OCI-LY1 (cell line): ENCODE measurements around the gene CDIPT.

Experiments
- H2AFZ ChIP-seq: fragments of 200-600 bp; sonication (generic), shearing (Covaris generic); 2 replicates; pipeline ENCODE4 v1.6.0; 2014; ENCODE audit warnings: antibody characterized with exemption, mild to moderate bottlenecking, low read length
- H3F3A ChIP-seq: fragments of 200-600 bp; sonication (generic), shearing (Covaris generic); 2 replicates; pipeline ENCODE4 v1.6.0; 2014; ENCODE audit warnings: mild to moderate bottlenecking, antibody characterized with exemption, low read length, moderate library complexity; ENCODE audit not compliant: insufficient read depth
- H3K27ac ChIP-seq: fragments of 200-600 bp; sonication (generic); 2 replicates; pipeline ENCODE4 v1.5.1; 2014; ENCODE audit warnings: low read length, mixed run types, mild to moderate bottlenecking, low read depth; ENCODE audit not compliant: poor library complexity, severe bottlenecking
- H3K27me3 ChIP-seq: fragments of 200-600 bp; sonication (generic); 2 replicates; pipeline ENCODE4 v1.6.0; 2014; ENCODE audit warnings: antibody characterized with exemption, mild to moderate bottlenecking, low read length, moderate library complexity; ENCODE audit not compliant: insufficient read depth
- H3K36me3 ChIP-seq: fragments of 200-600 bp; sonication (generic); 2 replicates; pipeline ENCODE4 v1.6.1; 2014; ENCODE audit warnings: mild to moderate bottlenecking, antibody characterized with exemption, low read length, moderate library complexity, mixed read lengths; ENCODE audit not compliant: insufficient read depth
- H3K4me1 ChIP-seq: fragments of 200-600 bp; sonication (generic); 2 replicates; pipeline ENCODE4 v1.5.1; 2014; ENCODE audit warnings: mild to moderate bottlenecking, low read length, moderate library complexity; ENCODE audit not compliant: insufficient read depth, severe bottlenecking
- H3K4me2 ChIP-seq: fragments of 200-600 bp; sonication (generic), shearing (Covaris generic); 2 replicates; pipeline ENCODE4 v1.6.1; 2014; ENCODE audit warnings: low read length
- H3K4me3 ChIP-seq: fragments of 200-600 bp; sonication (generic); 2 replicates; pipeline ENCODE4 v1.5.1; 2014; ENCODE audit warnings: low read length, low read depth, mild to moderate bottlenecking, mixed read lengths; ENCODE audit not compliant: poor library complexity, severe bottlenecking
- H3K79me2 ChIP-seq: fragments of 200-600 bp; shearing (Covaris generic); 2 replicates; pipeline ENCODE4 v1.6.1; 2016; ENCODE audit warnings: mixed run types, low read length, mixed read lengths; ENCODE audit not compliant: insufficient read depth
- H3K9ac ChIP-seq: fragments of 200-600 bp; sonication (generic), shearing (Covaris generic); 2 replicates; pipeline ENCODE4 v1.6.1; 2014; ENCODE audit warnings: mild to moderate bottlenecking, low read length, mixed read lengths
- H3K9me2 ChIP-seq: fragments of 200-600 bp; sonication (generic), shearing (Covaris generic); 2 replicates; pipeline ENCODE4 v1.6.1; 2014; ENCODE audit warnings: low read depth, mild to moderate bottlenecking, low read length, mixed read lengths
- H3K9me3 ChIP-seq: fragments of 200-600 bp; shearing (Covaris generic); 2 replicates; pipeline ENCODE4 v1.6.1; 2014; ENCODE audit warnings: low read length, mixed read lengths
- H4K20me1 ChIP-seq: fragments of 200-600 bp; sonication (generic), shearing (Covaris generic); 2 replicates; pipeline ENCODE4 v1.6.0; 2016; ENCODE audit warnings: mild to moderate bottlenecking, low read length; ENCODE audit not compliant: insufficient read depth
- CTCF ChIP-seq: fragments of 200-600 bp; sonication (generic), shearing (Covaris generic); IDR thresholded peaks from 2 replicates; pipeline ENCODE4 v1.5.1; 2017; ENCODE audit warnings: mild to moderate bottlenecking, antibody characterized with exemption, low read length, moderate library complexity, mixed read lengths
- EZH2 ChIP-seq: fragments of 200-600 bp; sonication (generic), shearing (Covaris generic); IDR thresholded peaks from 2 replicates; pipeline ENCODE4 v1.8.0; 2017; ENCODE audit warnings: borderline replicate concordance, mixed run types, mild to moderate bottlenecking, antibody characterized with exemption, low read length, moderate library complexity, mixed read lengths

The CDIPT gene

DNA sequence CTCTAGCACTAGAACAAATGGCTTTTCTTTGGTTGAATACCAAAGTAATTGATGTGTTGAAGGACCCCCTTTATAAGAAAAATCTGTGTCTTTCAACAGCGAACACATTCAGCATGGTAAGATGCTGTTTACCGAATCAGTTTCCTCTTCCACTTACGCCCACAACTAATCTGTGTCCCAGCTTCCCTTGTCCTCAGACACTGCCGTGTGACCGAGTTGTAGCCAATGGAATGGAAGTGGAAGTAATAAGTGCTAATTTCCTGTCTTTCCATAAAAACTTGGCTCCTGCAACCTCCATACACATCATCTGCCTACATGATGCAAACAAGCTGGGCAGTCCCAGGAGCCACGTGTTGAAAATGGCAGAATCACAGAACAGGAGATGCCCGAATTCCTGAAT is 10.4 kb downstream of the CDIPT start:
- Histone ChIP-seq H3K4me3 (no peak overlapping the region), H3K9me3 (no peaks in the 10 kb centered on the region), H3F3A (no peaks in the 10 kb centered on the region), H3K27ac (no peak overlapping the region), H3K27me3 (no peaks in the 10 kb centered on the region), H3K36me3 (no peaks in the 10 kb centered on the region), H4K20me1 (no peaks in the 10 kb centered on the region), H2AFZ (no peak overlapping the region), H3K79me2 (no peaks in the 10 kb centered on the region), H3K4me2 (no peak overlapping the region), H3K9me2 (no peaks in the 10 kb centered on the region), H3K4me1 (no peaks in the 10 kb centered on the region), H3K9ac (no peak overlapping the region)
- no peak for TF ChIP-seq EZH2
- no peak for TF ChIP-seq CTCF

DNA sequence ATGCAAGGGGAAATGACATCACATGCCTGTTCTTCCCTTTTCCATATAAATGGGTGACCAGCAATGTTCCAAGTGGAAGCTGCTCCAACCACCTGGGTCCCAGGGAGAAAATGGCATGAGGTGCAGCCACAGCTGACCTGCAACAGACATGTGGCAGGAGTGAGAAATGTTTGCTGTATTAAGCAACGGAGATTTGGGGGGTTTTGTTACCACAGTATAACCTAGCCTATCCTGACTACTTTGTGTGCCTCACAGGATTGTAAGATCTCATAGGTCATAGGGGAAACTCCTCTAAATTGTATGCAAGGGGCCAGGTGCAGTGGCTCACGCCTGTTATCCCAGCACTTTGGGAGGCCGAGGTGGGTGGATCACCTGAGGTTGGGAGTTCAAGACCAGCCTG is 12.0 kb downstream of the CDIPT start:
- Histone ChIP-seq H3K79me2 (no peaks in the 10 kb centered on the region), H3K4me2 (no peak overlapping the region), H3K4me1 (no peaks in the 10 kb centered on the region), H3K4me3 (no peak overlapping the region), H3F3A (no peaks in the 10 kb centered on the region), H3K9me3 (no peaks in the 10 kb centered on the region), H4K20me1 (no peaks in the 10 kb centered on the region), H3K9ac (no peak overlapping the region), H3K27me3 (no peaks in the 10 kb centered on the region), H3K9me2 (no peaks in the 10 kb centered on the region), H2AFZ (no peak overlapping the region), H3K36me3 (no peaks in the 10 kb centered on the region), H3K27ac (no peak overlapping the region)
- TF ChIP-seq EZH2: no peak
- no peak for TF ChIP-seq CTCF

GRCh38 chr16:29849505-29849904 is 13.5 kb downstream of the CDIPT start:
- no peaks in the 10 kb centered on the region for H3K79me2 ChIP-seq
- no peaks in the 10 kb centered on the region for H3K36me3 ChIP-seq
- no peak overlapping the region for H2AFZ ChIP-seq
- H3K4me1 ChIP-seq: no peaks in the 10 kb centered on the region
- H3K9me3 ChIP-seq: no peaks in the 10 kb centered on the region
- H3K4me3 ChIP-seq: no peak overlapping the region
- no peaks in the 10 kb centered on the region for H4K20me1 ChIP-seq
- no peak overlapping the region for H3K27ac ChIP-seq
- no peak overlapping the region for H3K4me2 ChIP-seq
- no peak for TF ChIP-seq EZH2
- no peak for TF ChIP-seq CTCF
- H3K27me3 ChIP-seq: no peaks in the 10 kb centered on the region
- no peaks in the 10 kb centered on the region for H3F3A ChIP-seq
- no peak overlapping the region for H3K9ac ChIP-seq
- H3K9me2 ChIP-seq: no peaks in the 10 kb centered on the region
